GM10266 (cell line): ENCODE data around the gene RASSF8.

Experiments used
- DNase-seq: peaks from one replicate; pipeline ENCODE4 v3.0.0; 2012; ENCODE audit errors: extremely low spot score
- CTCF ChIP-seq: IDR thresholded peaks from 2 replicates; pipeline ENCODE4 v1.5.1; 2012; ENCODE audit warnings: mild to moderate bottlenecking, low read depth; ENCODE audit not compliant: control insufficient read depth, insufficient read depth; ENCODE audit errors: missing control alignments

The RASSF8 gene

GRCh38 chr12:25962932-25963525 is 4.5 kb downstream of the RASSF8 start:
- no peak for TF ChIP-seq CTCF
- DNase-seq: no peak

DNA sequence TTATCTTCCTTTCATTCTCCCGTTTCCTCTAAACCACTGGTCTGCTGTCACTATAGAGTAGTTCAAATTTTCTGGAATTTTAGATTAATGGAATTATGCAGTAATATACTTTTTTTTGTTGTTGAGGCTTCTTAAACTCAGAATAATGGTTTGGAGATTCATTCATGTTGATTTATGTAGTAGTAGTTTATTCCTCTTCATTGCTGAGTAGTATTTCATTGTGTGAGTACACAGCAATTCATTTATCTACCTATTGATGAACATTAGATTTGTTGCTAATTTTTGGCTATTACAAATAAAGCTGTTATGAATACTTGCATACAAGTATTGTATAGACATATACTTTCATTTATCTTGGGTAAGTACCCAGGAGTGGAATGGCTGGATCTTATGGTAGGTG is 7.2 kb downstream of the RASSF8 start:
- DNase-seq: no peak
- no peak for TF ChIP-seq CTCF

DNA sequence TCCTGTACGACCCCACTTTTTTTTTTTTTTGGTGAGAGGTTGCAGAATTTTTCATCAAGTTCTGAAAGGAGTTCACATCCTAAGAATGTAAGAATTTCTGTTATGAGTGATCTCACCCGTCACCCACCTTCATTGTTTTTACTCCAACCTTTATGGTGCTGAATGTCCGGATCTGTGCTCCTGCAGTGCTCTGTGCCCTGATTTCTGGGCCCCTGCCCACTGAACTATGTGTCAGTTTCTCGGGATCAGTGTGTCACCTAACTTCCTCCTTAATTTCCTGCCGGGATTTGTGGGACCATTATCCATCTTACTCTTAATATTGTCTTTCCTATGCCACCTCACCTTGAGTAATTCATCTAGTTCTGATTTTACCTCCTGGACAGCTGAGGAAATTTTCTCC is 11.6 kb downstream of the RASSF8 start:
- TF ChIP-seq CTCF: no peak
- DNase-seq: no peak

GRCh38 chr12:25970916-25971653 is 12.6 kb downstream of the RASSF8 start:
- no peak for TF ChIP-seq CTCF
- DNase-seq: no peak

- no peak for TF ChIP-seq CTCF
- DNase-seq: no peak
These were observed 13.2 kb downstream of the RASSF8 start for GRCh38 chr12:25971654-25972041.

DNA sequence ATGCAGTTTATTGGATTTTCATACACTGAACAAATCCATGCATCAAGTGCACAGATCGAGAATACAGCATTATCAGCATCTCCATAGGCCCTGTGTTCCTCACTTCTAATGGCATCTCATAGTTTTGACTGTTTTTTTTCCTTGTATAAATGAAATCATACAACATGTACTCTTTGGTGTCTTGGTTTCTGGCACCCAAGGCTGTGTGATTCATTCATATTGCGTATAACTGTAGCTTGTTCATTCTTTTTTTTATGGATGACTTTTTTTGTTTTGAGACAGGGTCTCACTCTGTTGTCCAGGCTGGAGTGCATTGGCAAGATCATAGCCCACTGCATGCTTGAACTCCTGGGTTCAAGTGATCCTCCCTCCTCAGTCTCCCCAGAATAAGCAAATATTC is 14.3 kb downstream of the RASSF8 start:
- TF ChIP-seq CTCF: no peak
- no peak for DNase-seq

GRCh38 chr12:25975179-25975578 is 16.7 kb downstream of the RASSF8 start:
- no peak for TF ChIP-seq CTCF
- DNase-seq: no peak
